Inflammatory macrophage treated with lipopolysaccharide for 1 hour (primary cell): ENCODE measurements around the gene KDM6B.
A peak's percentile ranks its signal among the peaks of the same experiment; 100 is the strongest.

ENCODE experiments used
- DNase-seq, 2 donors: peaks; one replicate each; pipeline ENCODE4 v3.0.0-alpha.2; 2020 to 2022

Gene KDM6B

GRCh38 chr17:7824021-7824924 lies 9.7 kb upstream of the KDM6B start:
- no peak for DNase-seq

GRCh38 chr17:7825206-7825990 lies 8.6 kb upstream of the KDM6B start:
- DNase-seq: peak; percentile 29 to 37

DNA sequence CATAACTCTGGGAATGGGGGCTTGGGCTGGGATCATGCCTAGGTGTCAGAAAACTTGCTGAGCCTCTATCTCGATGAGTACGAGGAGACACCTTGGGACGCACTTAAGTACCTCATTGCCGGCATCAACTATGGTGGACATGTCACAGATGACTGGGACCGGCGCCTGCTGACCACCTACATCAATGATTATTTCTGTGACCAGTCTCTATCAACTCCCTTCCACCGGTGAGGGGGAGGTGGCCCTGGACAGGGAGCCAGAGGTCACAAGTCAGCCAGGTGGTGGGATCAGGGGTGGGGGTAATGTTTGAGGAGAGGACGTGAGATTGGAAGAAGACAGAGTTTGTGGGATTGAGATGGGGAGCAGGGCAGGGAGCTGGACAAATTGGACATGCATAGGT lies 3.4 kb upstream of the KDM6B start:
- no peak for DNase-seq

GRCh38 chr17:7831233-7831632 lies 2.8 kb upstream of the KDM6B start:
- no peak for DNase-seq

DNA sequence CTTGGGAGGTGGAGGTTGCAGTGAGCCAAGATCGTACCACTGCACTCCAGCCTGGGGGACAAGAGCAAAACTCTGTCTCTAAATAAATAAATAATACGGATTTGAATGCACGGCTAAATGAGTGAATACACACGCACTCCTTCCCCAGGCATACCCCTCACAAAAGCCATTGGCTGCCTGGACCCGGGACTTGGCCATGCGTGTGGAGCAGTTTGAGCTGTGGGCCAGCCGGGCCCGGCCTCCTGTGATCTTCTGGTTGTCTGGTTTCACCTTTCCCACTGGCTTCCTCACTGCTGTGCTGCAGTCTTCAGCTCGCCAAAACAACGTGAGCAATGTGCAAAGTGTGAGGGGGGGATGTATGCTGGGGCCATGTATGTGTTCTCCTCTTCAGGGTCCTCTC lies 1.6 kb upstream of the KDM6B start:
- DNase-seq: no peak

GRCh38 chr17:7833011-7833794 lies 814 bp upstream of the KDM6B start:
- no peak for DNase-seq

DNA sequence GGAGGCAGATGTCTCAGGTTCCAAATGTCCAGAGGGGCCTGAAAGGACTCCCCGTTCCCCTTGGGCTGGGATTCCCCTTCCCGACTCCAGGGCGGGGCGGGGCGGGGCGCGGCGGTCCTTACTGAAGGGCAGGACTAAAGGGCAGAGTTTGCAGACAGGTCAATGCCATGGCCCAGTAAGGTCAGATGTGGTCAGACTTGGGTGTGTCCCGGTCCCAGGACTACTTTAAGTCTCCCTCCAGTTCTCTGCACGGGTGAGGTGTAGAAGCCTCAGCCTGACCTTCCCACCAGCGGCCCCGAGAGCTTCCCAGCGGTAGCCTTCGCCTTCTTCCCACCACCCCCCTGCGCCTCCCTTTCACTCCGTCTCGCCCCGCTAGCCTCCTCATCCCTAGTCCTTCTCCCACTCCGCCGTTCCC lies 532 bp downstream of the KDM6B start:
- DNase-seq: peak; percentile 84 to 91

- DNase-seq: peak; percentile 90 to 93
Measured at GRCh38 chr17:7834957-7835813, 1.2 kb downstream of the KDM6B start.

DNA sequence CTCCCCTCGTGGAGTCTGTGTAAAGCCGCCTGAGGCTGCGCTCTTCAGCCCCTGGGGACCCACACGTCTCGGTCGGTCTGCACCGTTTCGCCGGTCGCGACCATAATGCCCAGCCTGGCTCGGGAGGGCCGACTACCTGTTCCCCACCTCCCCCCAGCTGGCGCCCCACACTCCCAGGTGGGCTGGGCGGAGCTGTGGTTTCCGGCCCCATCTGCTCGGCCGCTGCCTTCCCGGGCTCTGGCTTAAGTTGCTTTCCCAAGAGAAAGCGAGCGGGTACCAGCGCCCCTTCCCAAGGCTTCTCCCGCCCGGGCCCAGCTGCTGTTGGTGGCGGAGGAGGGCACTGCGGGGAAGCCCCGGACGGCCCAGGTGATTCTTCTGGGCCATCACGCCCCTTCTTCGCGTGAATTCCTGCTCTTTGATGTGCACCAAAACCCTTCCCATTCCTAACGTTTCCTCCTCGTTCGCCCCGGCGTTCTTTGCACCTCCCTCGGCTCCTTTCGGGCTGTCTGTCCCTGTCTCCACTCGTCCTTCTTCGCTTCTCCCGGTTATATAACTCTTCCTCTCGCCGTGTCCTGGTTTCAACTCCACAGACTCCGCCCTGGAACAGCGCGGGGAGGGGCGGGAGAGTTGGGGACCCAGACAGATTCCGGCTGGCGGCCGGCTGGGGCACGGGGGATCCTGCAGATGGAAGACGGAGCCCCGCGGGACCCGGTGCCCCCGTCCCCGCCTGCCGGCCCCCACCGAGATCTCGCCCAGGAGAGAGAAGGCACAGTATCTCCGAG lies 2.0 kb downstream of the KDM6B start:
- DNase-seq: peak in 1 of 2 donors; percentile 36

DNA sequence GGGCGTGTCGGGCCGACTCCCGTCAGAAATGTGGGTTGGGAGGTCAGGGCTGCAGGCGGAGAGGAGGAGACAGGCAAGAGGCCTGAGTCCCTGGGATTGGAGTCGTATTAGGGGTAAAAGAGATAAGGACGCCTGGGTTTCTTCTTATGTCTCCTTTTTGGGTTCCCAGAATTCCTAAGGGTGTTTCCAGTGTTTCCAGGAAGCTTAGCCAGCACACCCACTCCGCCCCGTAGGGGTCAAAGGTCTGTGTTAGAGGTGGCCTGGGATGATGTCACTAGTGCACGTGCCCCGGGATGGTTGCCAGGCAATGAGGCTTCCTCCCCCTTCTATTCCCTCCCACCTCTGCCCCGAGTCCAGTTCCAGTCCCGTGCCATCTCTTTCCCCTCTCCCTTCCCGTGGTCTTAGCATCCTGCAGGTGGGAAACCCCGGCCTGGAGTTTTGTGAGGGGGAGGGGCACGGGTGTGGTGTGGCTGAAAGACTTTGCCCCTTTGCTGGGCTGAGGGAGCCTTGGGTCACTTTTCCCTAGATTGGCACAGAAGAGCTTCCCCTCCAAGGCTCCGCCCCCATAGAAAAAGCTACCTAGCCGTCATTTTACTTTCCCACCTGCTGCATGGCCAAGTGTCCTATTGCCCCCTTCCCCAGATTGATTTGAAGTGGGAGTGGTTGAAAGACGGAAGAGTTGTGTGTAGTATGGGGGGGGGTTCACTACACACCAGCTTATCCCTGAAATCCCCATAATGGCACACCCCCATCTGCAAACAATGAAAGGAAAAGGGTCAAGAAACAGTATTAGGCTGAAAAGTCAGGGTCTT lies 2.8 kb downstream of the KDM6B start:
- DNase-seq: peak; percentile 91

- peak; percentile 65 to 70 for DNase-seq
Measured at GRCh38 chr17:7837408-7838088, 3.5 kb downstream of the KDM6B start.

DNA sequence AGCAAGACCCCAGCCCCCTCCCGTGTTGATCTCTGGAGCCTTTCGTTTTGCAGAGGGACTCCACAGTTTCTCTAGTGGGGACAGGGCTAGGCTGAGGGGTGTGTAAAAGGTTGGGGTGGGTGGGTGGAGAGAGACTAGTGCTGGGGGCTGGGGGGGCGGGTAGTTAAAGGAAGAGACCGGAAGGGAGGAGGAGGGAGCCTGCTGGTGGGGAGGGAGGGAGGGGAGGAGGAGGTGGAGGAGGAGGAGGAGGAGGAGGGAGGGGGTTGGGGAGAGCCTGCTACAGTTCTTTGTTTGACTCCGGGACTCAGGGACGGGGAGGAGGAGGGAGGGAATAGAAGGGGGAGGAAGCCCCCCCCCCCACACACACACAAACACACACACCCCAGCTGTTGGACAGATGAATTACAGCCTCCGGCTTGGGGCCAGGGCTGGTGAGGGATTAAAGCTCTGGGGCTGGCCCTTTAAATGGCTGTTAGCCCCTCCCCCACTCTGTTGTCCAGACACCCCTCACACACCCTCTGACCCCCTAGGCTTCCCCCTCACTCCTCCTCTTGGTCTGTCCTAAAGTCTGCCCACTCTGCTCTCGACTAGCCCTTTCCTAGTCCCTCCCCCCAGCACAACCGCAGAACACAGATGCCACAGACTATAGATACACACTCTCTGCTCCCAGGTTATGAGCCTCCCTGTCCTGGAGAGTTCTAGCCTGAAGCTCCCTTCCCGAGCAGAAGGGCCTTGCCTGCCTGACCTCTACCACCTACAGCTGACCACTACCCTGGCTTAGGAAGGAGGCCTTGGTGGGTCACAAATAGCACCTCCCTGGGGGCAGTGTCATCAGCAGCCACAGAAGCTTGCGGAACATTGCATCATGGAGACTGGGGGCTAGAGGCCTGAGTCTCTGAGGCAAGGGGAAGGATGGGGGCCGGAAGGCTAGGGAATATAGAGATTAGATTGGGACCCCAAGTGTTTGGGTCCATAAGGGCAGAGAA lies 4.4 kb downstream of the KDM6B start:
- peak; percentile 17 to 23 for DNase-seq

- DNase-seq: peak; percentile 50 to 66
Measured at GRCh38 chr17:7839190-7839875, 5.3 kb downstream of the KDM6B start.

- peak; percentile 17 to 25 for DNase-seq
Measured at GRCh38 chr17:7839876-7840261, 5.9 kb downstream of the KDM6B start.

- no peak for DNase-seq
Measured at GRCh38 chr17:7840441-7840840, 6.4 kb downstream of the KDM6B start.

GRCh38 chr17:7840875-7841274 lies 6.9 kb downstream of the KDM6B start:
- DNase-seq: no peak

- peak; percentile 87 to 89 for DNase-seq
Measured at GRCh38 chr17:7841396-7841914, 7.4 kb downstream of the KDM6B start.
